A549 (cell line): ENCODE measurements around the gene TBCCD1. TPM values are rescaled to one million over a fixed set of nuclear protein-coding genes. Genes with fewer than 3 reads are reported as not detected.

Experiments used
- ATAC-seq, 2 experiments: fragments of 200-7000 bp in 1 of 2; fragments of >200 bp in 1 of 2; cut with Nextera tagmentation in 1 of 2; cut with Tn5 transposase in 1 of 2; 3 replicates each; pipeline versions ENCODE4 v1.8.0 to v1.9.1; 2018 to 2020; ENCODE audit warnings: mild to moderate bottlenecking in 1 of 2, moderate library complexity in 1 of 2
- CTCF ChIA-PET: fragments of 300-600 bp; sonication (Branson Sonifier 250); formaldehyde crosslinking; extraction: SDS; loops from one replicate; lab custom pipeline; 2021; ENCODE audit warnings: antibody characterized with exemption, inconsistent platforms; lab: Yijun Ruan, JAX
- POLR2A ChIA-PET: fragments of 350-600 bp; formaldehyde crosslinking; extraction: SDS; loops from one replicate; lab custom pipeline; 2021; ENCODE audit warnings: antibody characterized with exemption, inconsistent platforms; lab: Yijun Ruan, JAX
- DNase-seq, 2 experiments: peaks; one replicate each; pipeline versions ENCODE4 v3.0.0 to v3.0.0-alpha.2; 2011 to 2016; ENCODE audit warnings: low read depth in 1 of 2, low spot score in 1 of 2
- FAIRE-seq: peaks from 2 replicates; lab custom pipeline; 2011; peaks lifted over from hg19 to GRCh38; lab: Jason Lieb, UNC
- H3K27ac ChIP-seq, 2 experiments: fragments of >200 bp; sonication (Bioruptor Twin); formaldehyde crosslinking; 3 replicates each; pipeline ENCODE4 v1.5.1; 2016 to 2017
- H3K4me1 ChIP-seq: fragments of >200 bp; sonication (Bioruptor Twin); formaldehyde crosslinking; 3 replicates; pipeline ENCODE4 v1.6.1; 2016
- H3K4me2 ChIP-seq: fragments of >200 bp; sonication (Bioruptor Twin); formaldehyde crosslinking; 3 replicates; pipeline ENCODE4 v1.6.1; 2016
- H3K4me3 ChIP-seq: fragments of >200 bp; sonication (Bioruptor Twin); formaldehyde crosslinking; 3 replicates; pipeline ENCODE4 v1.5.1; 2016
- H3K9me3 ChIP-seq: fragments of >200 bp; sonication (Bioruptor Twin); formaldehyde crosslinking; 3 replicates; pipeline ENCODE4 v1.6.1; 2016
- CBX2 ChIP-seq: fragments of 200-600 bp; sonication (generic); IDR thresholded peaks from 2 replicates; pipeline ENCODE4 v1.6.1; 2016; ENCODE audit warnings: low read depth, mild to moderate bottlenecking, borderline replicate concordance
- CHD2 ChIP-seq: fragments of 150-350 bp; IDR thresholded peaks from 2 replicates; pipeline ENCODE4 v1.6.1; 2014; ENCODE audit warnings: low read length; ENCODE audit not compliant: partially characterized antibody
- CHD4 ChIP-seq: fragments of 200-600 bp; sonication (generic); IDR thresholded peaks from 2 replicates; pipeline ENCODE4 v1.6.1; 2016; ENCODE audit warnings: antibody characterized with exemption, mild to moderate bottlenecking, borderline replicate concordance
- EHF ChIP-seq: fragments of 250-450 bp; sonication (Bioruptor Pico); IDR thresholded peaks from 2 replicates; pipeline ENCODE4 v1.5.0; 2020; ENCODE audit warnings: mild to moderate bottlenecking
- EHMT2 ChIP-seq: fragments of 200-600 bp; sonication (generic); IDR thresholded peaks from 2 replicates; pipeline ENCODE4 v1.6.1; 2016; ENCODE audit warnings: antibody characterized with exemption, low read depth, mild to moderate bottlenecking, moderate library complexity
- ESRRA ChIP-seq: fragments of 150-350 bp; IDR thresholded peaks from 2 replicates; pipeline ENCODE4 v1.6.1; 2014; ENCODE audit warnings: mild to moderate bottlenecking, low read length, borderline replicate concordance
- HDAC2 ChIP-seq: fragments of 200-600 bp; sonication (generic); IDR thresholded peaks from 2 replicates; pipeline ENCODE4 v1.6.1; 2016
- HOXA7 ChIP-seq: fragments of 250-450 bp; sonication (Bioruptor Pico); IDR thresholded peaks from 2 replicates; pipeline ENCODE4 v1.5.0; 2020; ENCODE audit warnings: mild to moderate bottlenecking, moderate library complexity
- HOXB13 ChIP-seq: fragments of 250-450 bp; sonication (Bioruptor Pico); IDR thresholded peaks from 2 replicates; pipeline ENCODE4 v1.5.0; 2020; ENCODE audit warnings: low read depth, mild to moderate bottlenecking, moderate library complexity
- JUN ChIP-seq, 2 experiments: fragments of >200 bp; sonication (Bioruptor Twin); formaldehyde crosslinking; IDR thresholded peaks; 2 replicates in 1 of 2; 3 replicates in 1 of 2; pipeline ENCODE4 v1.6.1; 2016 to 2017
- KDM1A ChIP-seq: fragments of 200-600 bp; sonication (generic); IDR thresholded peaks from 2 replicates; pipeline ENCODE4 v1.6.1; 2016; ENCODE audit warnings: low read depth, mild to moderate bottlenecking
- KDM5A ChIP-seq: fragments of 200-600 bp; sonication (generic); IDR thresholded peaks from 2 replicates; pipeline ENCODE4 v1.6.1; 2016; ENCODE audit warnings: antibody characterized with exemption, mild to moderate bottlenecking
- MAFK ChIP-seq: fragments of 450-650 bp; IDR thresholded peaks from 2 replicates; pipeline ENCODE4 v1.6.1; 2014; ENCODE audit not compliant: partially characterized antibody
- MYC ChIP-seq: IDR thresholded peaks from 2 replicates; pipeline ENCODE4 v1.6.1; 2012; ENCODE audit warnings: mild to moderate bottlenecking, inconsistent platforms, low read length, improper control_type of control experiment, borderline replicate concordance
- NFE2L2 ChIP-seq: fragments of 150-350 bp; conservative IDR thresholded peaks from 2 replicates; pipeline ENCODE4 v1.6.1; 2014; ENCODE audit warnings: low read length
- NPAS2 ChIP-seq: fragments of 250-450 bp; sonication (Bioruptor Pico); IDR thresholded peaks from 2 replicates; pipeline ENCODE4 v1.8.0; 2022; ENCODE audit warnings: mild to moderate bottlenecking, moderate library complexity, borderline replicate concordance
- NR3C1 ChIP-seq: fragments of >200 bp; sonication (Bioruptor Twin); formaldehyde crosslinking; IDR thresholded peaks from 3 replicates; pipeline ENCODE4 v1.6.1; 2017
- PHF8 ChIP-seq: fragments of 200-600 bp; sonication (generic); IDR thresholded peaks from 2 replicates; pipeline ENCODE4 v1.6.1; 2016; ENCODE audit warnings: low read depth, mild to moderate bottlenecking, antibody characterized with exemption, moderate library complexity, borderline replicate concordance
- POLR2A ChIP-seq: IDR thresholded peaks from 2 replicates; pipeline ENCODE4 v1.6.1; 2012; ENCODE audit warnings: mild to moderate bottlenecking, low read length
- RNF2 ChIP-seq: fragments of 200-600 bp; sonication (generic); IDR thresholded peaks from 2 replicates; pipeline ENCODE4 v1.6.1; 2016; ENCODE audit warnings: low read depth, mild to moderate bottlenecking, antibody characterized with exemption, moderate library complexity, borderline replicate concordance
- TP53 ChIP-seq: fragments of 250-450 bp; sonication (Bioruptor Pico); IDR thresholded peaks from 2 replicates; pipeline ENCODE4 v1.5.0; 2021; ENCODE audit warnings: mild to moderate bottlenecking, moderate library complexity
- ZC3H11A ChIP-seq: fragments of 450-650 bp; IDR thresholded peaks from 2 replicates; pipeline ENCODE4 v1.6.1; 2014; ENCODE audit warnings: antibody characterized with exemption, mild to moderate bottlenecking
- ZFP36 ChIP-seq: fragments of 450-650 bp; IDR thresholded peaks from 2 replicates; pipeline ENCODE4 v1.6.1; 2014; ENCODE audit warnings: borderline replicate concordance; ENCODE audit not compliant: partially characterized antibody
- WGBS: methylation state at CpG from one replicate; pipeline ENCODE4 v1.1.6; 2017; ENCODE audit errors: missing lambda C conversion rate; 5-methylcytosine and 5-hydroxymethylcytosine counted together
- polyA minus RNA-seq: library from RNA; depleted of rRNA, polyadenylated mRNA; stranded (reverse); fragments of >200 nt; gene quantifications from 2 replicates; pipeline ENCODE4 v1.2.3, GENCODE V29; 2011; rRNA and poly(A)+ RNA removed
- polyA plus RNA-seq, 4 experiments: library from polyadenylated mRNA; depleted of rRNA in 3 of 4; stranded (reverse); fragments of >200 nt; fragmentation: RNase III in 1 of 4; extraction: RNeasy Plus Mini Kit Qiagen cat#74134 plus additional on column Dnase treatment in 1 of 4; gene quantifications; 2 replicates in 3 of 4; 3 replicates in 1 of 4; pipeline ENCODE4 v1.2.3, GENCODE V29; 2011 to 2017
- TF ChIP-seq, protein P1 (sequence below): fragments of >200 bp; sonication (Bioruptor Twin); formaldehyde crosslinking; IDR thresholded peaks from 2 replicates; pipeline ENCODE4 v1.6.1; 2016
- TF ChIP-seq, protein P2 (sequence below): fragments of >200 bp; sonication (Bioruptor Twin); formaldehyde crosslinking; IDR thresholded peaks from 3 replicates; pipeline ENCODE4 v1.6.1; 2016
- TF ChIP-seq, protein P3 (sequence below): fragments of >200 bp; sonication (Bioruptor Twin); formaldehyde crosslinking; IDR thresholded peaks from 3 replicates; pipeline ENCODE4 v1.5.1; 2016
- TF ChIP-seq, protein P4 (sequence below): fragments of 200-600 bp; sonication (generic); IDR thresholded peaks from 2 replicates; pipeline ENCODE4 v1.6.1; 2016; ENCODE audit warnings: antibody characterized with exemption, mild to moderate bottlenecking, moderate library complexity
- TF ChIP-seq, protein P5 (sequence below): IDR thresholded peaks from 2 replicates; pipeline ENCODE4 v1.6.1; 2012
- TF ChIP-seq, protein P6 (sequence below): IDR thresholded peaks from 2 replicates; pipeline ENCODE4 v1.6.1; 2012

TBCCD1 gene, protein sequence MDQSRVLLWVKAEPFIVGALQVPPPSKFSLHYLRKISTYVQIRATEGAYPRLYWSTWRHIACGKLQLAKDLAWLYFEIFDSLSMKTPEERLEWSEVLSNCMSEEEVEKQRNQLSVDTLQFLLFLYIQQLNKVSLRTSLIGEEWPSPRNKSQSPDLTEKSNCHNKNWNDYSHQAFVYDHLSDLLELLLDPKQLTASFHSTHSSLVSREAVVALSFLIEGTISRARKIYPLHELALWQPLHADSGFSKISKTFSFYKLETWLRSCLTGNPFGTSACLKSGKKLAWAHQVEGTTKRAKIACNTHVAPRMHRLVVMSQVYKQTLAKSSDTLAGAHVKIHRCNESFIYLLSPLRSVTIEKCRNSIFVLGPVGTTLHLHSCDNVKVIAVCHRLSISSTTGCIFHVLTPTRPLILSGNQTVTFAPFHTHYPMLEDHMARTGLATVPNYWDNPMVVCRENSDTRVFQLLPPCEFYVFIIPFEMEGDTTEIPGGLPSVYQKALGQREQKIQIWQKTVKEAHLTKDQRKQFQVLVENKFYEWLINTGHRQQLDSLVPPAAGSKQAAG
- polyA plus RNA-seq (2011; rRNA removed) (11.4 and 13.5 TPM in 2 replicates), polyA plus RNA-seq (2017; fragmentation: RNase III; extraction: RNeasy Plus Mini Kit Qiagen cat#74134 plus additional on column Dnase treatment) (5.7 to 5.8 TPM (median 5.8 TPM) in 3 replicates), polyA minus RNA-seq (10.6 and 12.2 TPM in 2 replicates)
- 4.5 and 5.8 TPM in 2 replicates for polyA plus RNA-seq (2012; cell fraction: cytosol; rRNA removed)
- 3.5 and 6.0 TPM in 2 replicates for polyA plus RNA-seq (2012; cell fraction: nucleus; rRNA removed)

DNA sequence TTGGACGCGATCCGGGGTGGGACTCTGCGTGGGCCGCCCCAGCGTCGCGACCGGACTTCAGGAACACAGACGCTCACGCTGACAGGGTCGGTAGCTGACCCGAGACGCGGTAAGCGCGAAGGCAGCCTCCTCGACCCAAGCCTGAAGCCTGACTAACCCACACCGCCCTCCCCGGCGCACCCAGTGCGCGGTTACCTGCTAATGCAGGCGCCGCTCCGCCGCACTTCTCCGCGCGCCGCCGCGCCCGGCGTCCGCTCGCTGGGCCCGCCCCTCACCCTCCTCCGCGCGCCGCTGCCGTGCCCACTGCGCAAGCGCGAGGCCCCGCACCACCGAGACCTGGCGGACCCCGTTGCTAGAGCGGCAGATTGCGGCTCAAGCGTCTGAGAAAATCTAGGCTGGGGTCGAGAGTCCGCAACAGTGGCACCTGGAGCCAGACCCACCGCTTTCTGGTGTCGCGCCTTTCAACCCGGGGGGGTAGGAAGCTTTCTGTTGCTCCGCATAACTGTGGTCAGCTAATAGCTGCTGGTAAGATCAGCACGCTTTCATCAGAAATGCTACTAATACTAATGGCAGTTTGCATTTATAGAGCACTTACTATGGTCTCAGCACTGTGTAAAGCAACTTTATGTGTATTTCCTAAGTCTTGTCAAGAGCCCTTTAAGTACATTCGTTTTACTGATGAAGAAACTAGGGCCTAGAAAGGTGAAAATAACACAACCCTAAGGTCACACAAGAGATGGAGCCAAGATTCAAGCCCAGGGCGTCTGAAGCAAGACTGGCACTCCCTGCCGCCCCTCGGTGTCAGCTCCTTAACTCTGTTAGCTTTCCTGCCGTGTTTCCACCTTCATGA is at the start of gene TBCCD1:
TBCCD1 (minus strand) TSS at position 268 of the 850 bp plus-strand sequence. CDS start 3,010 bp downstream, outside the sequence.
- H3K4me3 ChIP-seq, result peak within 1 kb of the TSS; percentile 96
- H3K27ac ChIP-seq, result peak within 1 kb of the TSS; percentile 88 to 96
- H3K4me1 ChIP-seq, result peaks cover 16% of the 10 kb centered on the region; the same call in 2 of the 3 replicates
- peak; percentile 70 to 73 for ATAC-seq
- no peaks in the 10 kb centered on the region for H3K9me3 ChIP-seq
- FAIRE-seq, result no peak
- 2% methylated on average over 5 of the region's 66 CpGs for WGBS
- DNase-seq, result peak; percentile 60 to 90
- ChIA-PET POLR2A (no interaction called here), CTCF (interaction anchor here (0.5 to 8.0 kb wide), 4 partner anchors 27 to 325 kb away, joined by 3 to 48 read pairs (median 4); partner anchors contain the start of gene AHSG)
- peak within 1 kb of the TSS; percentile 58 for H3K4me2 ChIP-seq
- no peak for TF ChIP-seq ESRRA
- TF ChIP-seq, protein P1, sequence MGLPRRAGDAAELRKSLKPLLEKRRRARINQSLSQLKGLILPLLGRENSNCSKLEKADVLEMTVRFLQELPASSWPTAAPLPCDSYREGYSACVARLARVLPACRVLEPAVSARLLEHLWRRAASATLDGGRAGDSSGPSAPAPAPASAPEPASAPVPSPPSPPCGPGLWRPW, result no peak
- no peak for TF ChIP-seq HDAC2
- TF ChIP-seq, protein P2, sequence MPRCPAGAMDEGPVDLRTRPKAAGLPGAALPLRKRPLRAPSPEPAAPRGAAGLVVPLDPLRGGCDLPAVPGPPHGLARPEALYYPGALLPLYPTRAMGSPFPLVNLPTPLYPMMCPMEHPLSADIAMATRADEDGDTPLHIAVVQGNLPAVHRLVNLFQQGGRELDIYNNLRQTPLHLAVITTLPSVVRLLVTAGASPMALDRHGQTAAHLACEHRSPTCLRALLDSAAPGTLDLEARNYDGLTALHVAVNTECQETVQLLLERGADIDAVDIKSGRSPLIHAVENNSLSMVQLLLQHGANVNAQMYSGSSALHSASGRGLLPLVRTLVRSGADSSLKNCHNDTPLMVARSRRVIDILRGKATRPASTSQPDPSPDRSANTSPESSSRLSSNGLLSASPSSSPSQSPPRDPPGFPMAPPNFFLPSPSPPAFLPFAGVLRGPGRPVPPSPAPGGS, result peak; percentile 83; the same call in 1 of the 3 replicates
- no peak for TF ChIP-seq EHMT2
- no peak for TF ChIP-seq NR3C1
- TF ChIP-seq CBX2, result no peak
- no peak for TF ChIP-seq ZC3H11A
- TF ChIP-seq, protein P3, sequence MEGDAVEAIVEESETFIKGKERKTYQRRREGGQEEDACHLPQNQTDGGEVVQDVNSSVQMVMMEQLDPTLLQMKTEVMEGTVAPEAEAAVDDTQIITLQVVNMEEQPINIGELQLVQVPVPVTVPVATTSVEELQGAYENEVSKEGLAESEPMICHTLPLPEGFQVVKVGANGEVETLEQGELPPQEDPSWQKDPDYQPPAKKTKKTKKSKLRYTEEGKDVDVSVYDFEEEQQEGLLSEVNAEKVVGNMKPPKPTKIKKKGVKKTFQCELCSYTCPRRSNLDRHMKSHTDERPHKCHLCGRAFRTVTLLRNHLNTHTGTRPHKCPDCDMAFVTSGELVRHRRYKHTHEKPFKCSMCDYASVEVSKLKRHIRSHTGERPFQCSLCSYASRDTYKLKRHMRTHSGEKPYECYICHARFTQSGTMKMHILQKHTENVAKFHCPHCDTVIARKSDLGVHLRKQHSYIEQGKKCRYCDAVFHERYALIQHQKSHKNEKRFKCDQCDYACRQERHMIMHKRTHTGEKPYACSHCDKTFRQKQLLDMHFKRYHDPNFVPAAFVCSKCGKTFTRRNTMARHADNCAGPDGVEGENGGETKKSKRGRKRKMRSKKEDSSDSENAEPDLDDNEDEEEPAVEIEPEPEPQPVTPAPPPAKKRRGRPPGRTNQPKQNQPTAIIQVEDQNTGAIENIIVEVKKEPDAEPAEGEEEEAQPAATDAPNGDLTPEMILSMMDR, result no peak
- TF ChIP-seq MAFK, result no peak
- peak; percentile 54; the same call in 1 of the 2 replicates for TF ChIP-seq PHF8
- TF ChIP-seq NPAS2 (CRISPR knock-in tag), result no peak
- TF ChIP-seq HOXB13 (CRISPR knock-in tag), result no peak
- no peak for TF ChIP-seq KDM1A
- TF ChIP-seq CHD4, result no peak
- 0 out of 2 replicates have a peak, but pooled peaks have one; percentile 41 for TF ChIP-seq TP53 (CRISPR knock-in tag)
- TF ChIP-seq, protein P4, sequence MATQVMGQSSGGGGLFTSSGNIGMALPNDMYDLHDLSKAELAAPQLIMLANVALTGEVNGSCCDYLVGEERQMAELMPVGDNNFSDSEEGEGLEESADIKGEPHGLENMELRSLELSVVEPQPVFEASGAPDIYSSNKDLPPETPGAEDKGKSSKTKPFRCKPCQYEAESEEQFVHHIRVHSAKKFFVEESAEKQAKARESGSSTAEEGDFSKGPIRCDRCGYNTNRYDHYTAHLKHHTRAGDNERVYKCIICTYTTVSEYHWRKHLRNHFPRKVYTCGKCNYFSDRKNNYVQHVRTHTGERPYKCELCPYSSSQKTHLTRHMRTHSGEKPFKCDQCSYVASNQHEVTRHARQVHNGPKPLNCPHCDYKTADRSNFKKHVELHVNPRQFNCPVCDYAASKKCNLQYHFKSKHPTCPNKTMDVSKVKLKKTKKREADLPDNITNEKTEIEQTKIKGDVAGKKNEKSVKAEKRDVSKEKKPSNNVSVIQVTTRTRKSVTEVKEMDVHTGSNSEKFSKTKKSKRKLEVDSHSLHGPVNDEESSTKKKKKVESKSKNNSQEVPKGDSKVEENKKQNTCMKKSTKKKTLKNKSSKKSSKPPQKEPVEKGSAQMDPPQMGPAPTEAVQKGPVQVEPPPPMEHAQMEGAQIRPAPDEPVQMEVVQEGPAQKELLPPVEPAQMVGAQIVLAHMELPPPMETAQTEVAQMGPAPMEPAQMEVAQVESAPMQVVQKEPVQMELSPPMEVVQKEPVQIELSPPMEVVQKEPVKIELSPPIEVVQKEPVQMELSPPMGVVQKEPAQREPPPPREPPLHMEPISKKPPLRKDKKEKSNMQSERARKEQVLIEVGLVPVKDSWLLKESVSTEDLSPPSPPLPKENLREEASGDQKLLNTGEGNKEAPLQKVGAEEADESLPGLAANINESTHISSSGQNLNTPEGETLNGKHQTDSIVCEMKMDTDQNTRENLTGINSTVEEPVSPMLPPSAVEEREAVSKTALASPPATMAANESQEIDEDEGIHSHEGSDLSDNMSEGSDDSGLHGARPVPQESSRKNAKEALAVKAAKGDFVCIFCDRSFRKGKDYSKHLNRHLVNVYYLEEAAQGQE, result no peak
- no peak for TF ChIP-seq MYC
- TF ChIP-seq, protein P5, sequence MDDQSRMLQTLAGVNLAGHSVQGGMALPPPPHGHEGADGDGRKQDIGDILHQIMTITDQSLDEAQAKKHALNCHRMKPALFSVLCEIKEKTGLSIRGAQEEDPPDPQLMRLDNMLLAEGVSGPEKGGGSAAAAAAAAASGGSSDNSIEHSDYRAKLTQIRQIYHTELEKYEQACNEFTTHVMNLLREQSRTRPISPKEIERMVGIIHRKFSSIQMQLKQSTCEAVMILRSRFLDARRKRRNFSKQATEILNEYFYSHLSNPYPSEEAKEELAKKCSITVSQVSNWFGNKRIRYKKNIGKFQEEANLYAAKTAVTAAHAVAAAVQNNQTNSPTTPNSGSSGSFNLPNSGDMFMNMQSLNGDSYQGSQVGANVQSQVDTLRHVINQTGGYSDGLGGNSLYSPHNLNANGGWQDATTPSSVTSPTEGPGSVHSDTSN, result no peak
- no peak for TF ChIP-seq NFE2L2
- TF ChIP-seq EHF, result no peak
- no peak for TF ChIP-seq HOXA7 (CRISPR knock-in tag)
- TF ChIP-seq ZFP36, result no peak
- no peak for TF ChIP-seq CHD2
- no peak for TF ChIP-seq RNF2
- peak; percentile 57 to 83; a peak in 4 of 5 replicates for TF ChIP-seq JUN (IDR thresholded peaks at IDR 0.05)
- no peak for TF ChIP-seq KDM5A
- TF ChIP-seq POLR2A, result peak; percentile 94
- TF ChIP-seq, protein P6, sequence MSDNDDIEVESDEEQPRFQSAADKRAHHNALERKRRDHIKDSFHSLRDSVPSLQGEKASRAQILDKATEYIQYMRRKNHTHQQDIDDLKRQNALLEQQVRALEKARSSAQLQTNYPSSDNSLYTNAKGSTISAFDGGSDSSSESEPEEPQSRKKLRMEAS, result 0 out of 2 replicates have a peak, but pooled peaks have one; percentile 32
